Measurements from ENCODE around the gene ACSF2.

GRCh38 chr17:50386510-50386909 is 39.5 kb upstream of the ACSF2 start:
- no peak for TF ChIP-seq USF1 (IDR thresholded peaks at IDR 0.05; ENCODE audit: borderline replicate concordance, low read depth)
- no peak for TF ChIP-seq SMC3 (IDR thresholded peaks at IDR 0.05; ENCODE audit: low read depth, low read length)
- TF ChIP-seq, protein P1, sequence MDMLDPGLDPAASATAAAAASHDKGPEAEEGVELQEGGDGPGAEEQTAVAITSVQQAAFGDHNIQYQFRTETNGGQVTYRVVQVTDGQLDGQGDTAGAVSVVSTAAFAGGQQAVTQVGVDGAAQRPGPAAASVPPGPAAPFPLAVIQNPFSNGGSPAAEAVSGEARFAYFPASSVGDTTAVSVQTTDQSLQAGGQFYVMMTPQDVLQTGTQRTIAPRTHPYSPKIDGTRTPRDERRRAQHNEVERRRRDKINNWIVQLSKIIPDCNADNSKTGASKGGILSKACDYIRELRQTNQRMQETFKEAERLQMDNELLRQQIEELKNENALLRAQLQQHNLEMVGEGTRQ (IDR thresholded peaks at IDR 0.05; ENCODE audit: borderline replicate concordance, low read depth, low read length), result no peak
- TF ChIP-seq, protein P2, sequence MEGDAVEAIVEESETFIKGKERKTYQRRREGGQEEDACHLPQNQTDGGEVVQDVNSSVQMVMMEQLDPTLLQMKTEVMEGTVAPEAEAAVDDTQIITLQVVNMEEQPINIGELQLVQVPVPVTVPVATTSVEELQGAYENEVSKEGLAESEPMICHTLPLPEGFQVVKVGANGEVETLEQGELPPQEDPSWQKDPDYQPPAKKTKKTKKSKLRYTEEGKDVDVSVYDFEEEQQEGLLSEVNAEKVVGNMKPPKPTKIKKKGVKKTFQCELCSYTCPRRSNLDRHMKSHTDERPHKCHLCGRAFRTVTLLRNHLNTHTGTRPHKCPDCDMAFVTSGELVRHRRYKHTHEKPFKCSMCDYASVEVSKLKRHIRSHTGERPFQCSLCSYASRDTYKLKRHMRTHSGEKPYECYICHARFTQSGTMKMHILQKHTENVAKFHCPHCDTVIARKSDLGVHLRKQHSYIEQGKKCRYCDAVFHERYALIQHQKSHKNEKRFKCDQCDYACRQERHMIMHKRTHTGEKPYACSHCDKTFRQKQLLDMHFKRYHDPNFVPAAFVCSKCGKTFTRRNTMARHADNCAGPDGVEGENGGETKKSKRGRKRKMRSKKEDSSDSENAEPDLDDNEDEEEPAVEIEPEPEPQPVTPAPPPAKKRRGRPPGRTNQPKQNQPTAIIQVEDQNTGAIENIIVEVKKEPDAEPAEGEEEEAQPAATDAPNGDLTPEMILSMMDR (IDR thresholded peaks at IDR 0.05), result no peak
- TF ChIP-seq, protein P3, sequence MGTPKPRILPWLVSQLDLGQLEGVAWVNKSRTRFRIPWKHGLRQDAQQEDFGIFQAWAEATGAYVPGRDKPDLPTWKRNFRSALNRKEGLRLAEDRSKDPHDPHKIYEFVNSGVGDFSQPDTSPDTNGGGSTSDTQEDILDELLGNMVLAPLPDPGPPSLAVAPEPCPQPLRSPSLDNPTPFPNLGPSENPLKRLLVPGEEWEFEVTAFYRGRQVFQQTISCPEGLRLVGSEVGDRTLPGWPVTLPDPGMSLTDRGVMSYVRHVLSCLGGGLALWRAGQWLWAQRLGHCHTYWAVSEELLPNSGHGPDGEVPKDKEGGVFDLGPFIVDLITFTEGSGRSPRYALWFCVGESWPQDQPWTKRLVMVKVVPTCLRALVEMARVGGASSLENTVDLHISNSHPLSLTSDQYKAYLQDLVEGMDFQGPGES (IDR thresholded peaks at IDR 0.05; ENCODE audit: low read depth, low read length), result no peak
- no peak for TF ChIP-seq ELF1 (IDR thresholded peaks at IDR 0.05)
- TF ChIP-seq POLR2AphosphoS5 (IDR thresholded peaks at IDR 0.05; ENCODE audit: low read depth, low read length), result no peak
- TF ChIP-seq PBX3 (IDR thresholded peaks at IDR 0.05), result no peak

Measured in SK-N-SH (cell line).